GM19025 (cell line): ENCODE measurements around the gene TXN2.

Experiments
- ATAC-seq: cut with Tn5 transposase; IDR thresholded peaks from one replicate; pipeline ENCODE4 v1.9.1; 2021; ENCODE audit warnings: mild to moderate bottlenecking, low read depth, moderate library complexity; ENCODE audit not compliant: unreplicated experiment

TXN2 gene

GRCh38 chr22:36486619-36487384 is 5.4 kb upstream of the TXN2 start:
- no peak for ATAC-seq

GRCh38 chr22:36480941-36481392 is 473 bp downstream of the TXN2 start:
- ATAC-seq: no peak

GRCh38 chr22:36478966-36479365 is 2.5 kb downstream of the TXN2 start:
- no peak for ATAC-seq

GRCh38 chr22:36475341-36475740 is 6.1 kb downstream of the TXN2 start:
- no peak for ATAC-seq

GRCh38 chr22:36472689-36473088 is 8.8 kb downstream of the TXN2 start:
- ATAC-seq: no peak

GRCh38 chr22:36471341-36471821 is 10.1 kb downstream of the TXN2 start:
- no peak for ATAC-seq

- no peak for ATAC-seq
These were observed 10.5 kb downstream of the TXN2 start for GRCh38 chr22:36470994-36471331.

- no peak for ATAC-seq
These were observed 11.1 kb downstream of the TXN2 start for GRCh38 chr22:36470162-36470993.

GRCh38 chr22:36469094-36469710 is 12.2 kb downstream of the TXN2 start:
- ATAC-seq: no peak

GRCh38 chr22:36467946-36468345 is 13.5 kb downstream of the TXN2 start:
- ATAC-seq: no peak

GRCh38 chr22:36467042-36467810 is 14.2 kb downstream of the TXN2 start:
- no peak for ATAC-seq

- no peak for ATAC-seq
These were observed 15.2 kb downstream of the TXN2 start for GRCh38 chr22:36466258-36466657.

- ATAC-seq: no peak
These were observed 16.0 kb downstream of the TXN2 start for GRCh38 chr22:36465232-36466021.

- no peak for ATAC-seq
These were observed 16.7 kb downstream of the TXN2 start for GRCh38 chr22:36464715-36465231.

- ATAC-seq: no peak
These were observed 17.7 kb downstream of the TXN2 start for GRCh38 chr22:36463783-36464184.

- no peak for ATAC-seq
These were observed 19.5 kb downstream of the TXN2 start for GRCh38 chr22:36461665-36462649.

- no peak for ATAC-seq
These were observed 21.2 kb downstream of the TXN2 start for GRCh38 chr22:36460202-36460601.

- no peak for ATAC-seq
These were observed 23.6 kb downstream of the TXN2 start for GRCh38 chr22:36457688-36458450.
